ENCODE data around the gene GUCA2B. TPM values are rescaled to one million over a fixed set of nuclear protein-coding genes. Genes with fewer than 3 reads are reported as not detected.
A peak's percentile ranks its signal among the peaks of the same experiment; 100 is the strongest.

The GUCA2B gene
- total RNA-seq, 2 donors from 2014 or later = not detected

DNA sequence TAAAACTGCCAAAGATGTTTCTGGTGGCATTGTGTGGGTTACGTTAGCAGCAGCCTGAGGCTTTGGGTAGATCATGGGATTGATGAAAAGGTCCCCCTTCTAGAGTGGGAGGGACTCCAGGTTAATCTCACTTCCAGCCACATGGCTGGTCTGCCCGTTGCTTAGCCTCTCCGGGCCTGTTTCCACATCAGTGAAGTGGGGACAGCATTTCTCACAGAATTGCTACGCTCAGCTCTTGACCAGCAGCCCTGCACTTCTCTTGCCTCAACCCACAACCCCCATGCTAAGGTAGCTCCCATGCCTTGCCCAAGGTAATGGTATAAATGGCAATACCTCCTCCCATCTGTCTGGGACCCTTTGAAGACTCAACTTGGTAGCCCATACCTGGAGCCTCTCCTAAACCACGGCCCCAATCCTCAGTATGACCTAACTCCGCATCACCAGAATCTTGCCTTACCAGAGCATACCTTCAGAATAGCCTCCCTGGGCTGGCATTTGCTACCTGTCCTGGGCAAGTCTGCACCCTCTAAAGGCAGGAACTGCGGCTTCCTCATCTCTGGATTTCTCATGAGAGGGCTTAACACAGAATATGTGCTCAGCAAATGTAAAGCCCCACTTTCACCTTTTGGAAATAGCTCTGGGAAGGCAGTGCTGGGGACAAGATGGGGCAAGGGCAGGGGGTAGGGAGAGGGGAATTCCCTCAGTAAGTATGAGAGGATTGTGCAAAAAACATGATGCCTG lies 22.3 kb downstream of the GUCA2B start:
- TF ChIP-seq, protein P1, sequence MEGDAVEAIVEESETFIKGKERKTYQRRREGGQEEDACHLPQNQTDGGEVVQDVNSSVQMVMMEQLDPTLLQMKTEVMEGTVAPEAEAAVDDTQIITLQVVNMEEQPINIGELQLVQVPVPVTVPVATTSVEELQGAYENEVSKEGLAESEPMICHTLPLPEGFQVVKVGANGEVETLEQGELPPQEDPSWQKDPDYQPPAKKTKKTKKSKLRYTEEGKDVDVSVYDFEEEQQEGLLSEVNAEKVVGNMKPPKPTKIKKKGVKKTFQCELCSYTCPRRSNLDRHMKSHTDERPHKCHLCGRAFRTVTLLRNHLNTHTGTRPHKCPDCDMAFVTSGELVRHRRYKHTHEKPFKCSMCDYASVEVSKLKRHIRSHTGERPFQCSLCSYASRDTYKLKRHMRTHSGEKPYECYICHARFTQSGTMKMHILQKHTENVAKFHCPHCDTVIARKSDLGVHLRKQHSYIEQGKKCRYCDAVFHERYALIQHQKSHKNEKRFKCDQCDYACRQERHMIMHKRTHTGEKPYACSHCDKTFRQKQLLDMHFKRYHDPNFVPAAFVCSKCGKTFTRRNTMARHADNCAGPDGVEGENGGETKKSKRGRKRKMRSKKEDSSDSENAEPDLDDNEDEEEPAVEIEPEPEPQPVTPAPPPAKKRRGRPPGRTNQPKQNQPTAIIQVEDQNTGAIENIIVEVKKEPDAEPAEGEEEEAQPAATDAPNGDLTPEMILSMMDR (IDR thresholded peaks at IDR 0.05) = no peak
- Histone ChIP-seq H3K4me1 (peaks cover 0 to 56% of the 10 kb centered on the region in 2 donors), H3K36me3 (peaks cover under 1% of the 10 kb centered on the region), H3K27me3 (no peaks in the 10 kb centered on the region), H3K4me3 (no peak overlapping the region), H3K27ac (no peak overlapping the region), H3K9me3 (no peaks in the 10 kb centered on the region)
- no peak for DNase-seq (ENCODE audit: low spot score)

- TF ChIP-seq, protein P1 (IDR thresholded peaks at IDR 0.05) = peak; percentile 54 to 79
- Histone ChIP-seq H3K4me3 (no peak overlapping the region), H3K36me3 (peaks cover 7% of the 10 kb centered on the region), H3K9me3 (no peaks in the 10 kb centered on the region), H3K4me1 (peaks cover 0 to 46% of the 10 kb centered on the region in 2 donors), H3K27me3 (no peaks in the 10 kb centered on the region), H3K27ac (no peak overlapping the region)
- no peak for DNase-seq (ENCODE audit: low spot score)
Observed at GRCh38 chr1:42176902-42177519, 23.8 kb downstream of the GUCA2B start.

DNA sequence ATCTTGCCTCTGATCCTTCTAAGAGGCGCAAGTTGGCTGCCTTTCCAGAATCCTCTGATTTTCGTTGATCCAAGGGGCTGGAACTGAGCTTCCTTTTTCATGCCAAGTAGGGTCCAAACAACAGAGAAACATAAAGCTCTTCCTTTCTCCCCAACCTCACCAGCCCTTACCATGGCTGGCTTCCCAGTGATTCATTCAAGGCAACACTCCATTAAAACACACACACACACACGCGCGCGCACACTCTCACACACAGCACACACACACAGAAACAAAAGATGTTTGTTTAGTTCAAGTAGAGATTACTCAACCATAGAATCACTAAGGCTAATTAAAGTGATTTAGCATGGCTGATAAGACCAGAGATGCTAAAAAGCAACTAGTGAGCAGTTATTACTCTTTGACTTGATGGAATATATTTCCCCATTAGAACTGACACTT lies 24.4 kb downstream of the GUCA2B start:
- no peaks in the 10 kb centered on the region for H3K9me3 ChIP-seq
- TF ChIP-seq, protein P1 (IDR thresholded peaks at IDR 0.05) = no peak
- H3K4me1 ChIP-seq = peaks cover 0 to 41% of the 10 kb centered on the region in 2 donors
- peaks cover 10% of the 10 kb centered on the region for H3K36me3 ChIP-seq
- no peak overlapping the region for H3K27ac ChIP-seq
- no peak for DNase-seq (ENCODE audit: low spot score)
- H3K27me3 ChIP-seq = no peaks in the 10 kb centered on the region
- no peak overlapping the region for H3K4me3 ChIP-seq

- peaks cover 13% of the 10 kb centered on the region for H3K36me3 ChIP-seq
- no peak overlapping the region for H3K27ac ChIP-seq
- no peaks in the 10 kb centered on the region for H3K27me3 ChIP-seq
- TF ChIP-seq, protein P1 (IDR thresholded peaks at IDR 0.05) = no peak
- H3K4me1 ChIP-seq = peaks cover 0 to 34% of the 10 kb centered on the region in 2 donors
- H3K9me3 ChIP-seq = no peaks in the 10 kb centered on the region
- H3K4me3 ChIP-seq = no peak overlapping the region
- DNase-seq (ENCODE audit: low spot score) = no peak
Observed at GRCh38 chr1:42178249-42178648, 25.0 kb downstream of the GUCA2B start.

DNA sequence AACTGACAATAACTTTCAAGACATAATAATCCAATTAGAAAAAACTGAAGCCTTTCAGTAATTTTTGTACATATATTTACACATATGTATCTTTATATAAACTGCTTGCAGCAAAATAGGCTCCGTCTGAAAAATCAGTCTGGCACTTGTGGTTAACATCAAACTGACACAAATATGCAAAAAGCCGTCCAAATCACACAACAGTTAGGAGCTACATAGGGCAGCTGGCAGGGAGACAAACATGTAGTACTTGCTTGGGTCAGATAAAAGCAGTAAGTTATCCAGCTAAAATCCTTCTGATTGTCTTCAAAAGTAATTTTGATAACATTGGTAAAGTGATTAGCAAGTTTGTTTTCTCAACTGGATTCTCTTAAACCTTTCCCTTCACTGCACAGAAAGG lies 26.1 kb downstream of the GUCA2B start:
- DNase-seq (ENCODE audit: low spot score) = no peak
- TF ChIP-seq, protein P1 (IDR thresholded peaks at IDR 0.05) = no peak
- no peaks in the 10 kb centered on the region for H3K27me3 ChIP-seq
- H3K4me1 ChIP-seq = peaks cover 0 to 29% of the 10 kb centered on the region in 2 donors
- H3K36me3 ChIP-seq = peaks cover 13% of the 10 kb centered on the region
- H3K4me3 ChIP-seq = no peak overlapping the region
- no peaks in the 10 kb centered on the region for H3K9me3 ChIP-seq
- no peak overlapping the region for H3K27ac ChIP-seq

Data from right atrium auricular region (tissue), 2 donors.